Lung (tissue), 12 donors: ENCODE data around the gene FOXK1. TPM values are rescaled to one million over a fixed set of nuclear protein-coding genes. Genes with fewer than 3 reads are reported as not detected.
A peak's percentile ranks its signal among the peaks of the same experiment; 100 is the strongest.

Experiments used
- ATAC-seq: fragments of 200-7000 bp; cut with Tn5 transposase; one replicate; pipeline ENCODE4 v1.9.1; 2020; ENCODE audit warnings: moderate number of reproducible peaks; ENCODE audit not compliant: insufficient read depth, low FRiP score
- DNase-seq, 3 donors: peaks; one replicate each; pipeline ENCODE4 v3.0.0-alpha.2; 2013 to 2017
- H3K27ac ChIP-seq, 2 donors: one replicate each; pipeline ENCODE4 v1.5.1; 2013; ENCODE audit warnings: mild to moderate bottlenecking in 2 of 2, moderate library complexity in 2 of 2, control low read depth in 1 of 2, inconsistent platforms in 1 of 2, low read depth in 1 of 2, low read length in 1 of 2
- H3K27me3 ChIP-seq, 3 donors: one replicate each; pipeline ENCODE4 v1.5.1; 2013; ENCODE audit warnings: low read length in 2 of 3; ENCODE audit not compliant: control insufficient read depth in 3 of 3, insufficient read depth in 3 of 3
- H3K36me3 ChIP-seq, 4 donors: one replicate each; pipeline ENCODE4 v1.5.1; 2013; ENCODE audit warnings: low read length in 4 of 4, mild to moderate bottlenecking in 1 of 4, moderate library complexity in 1 of 4; ENCODE audit not compliant: control insufficient read depth in 4 of 4, insufficient read depth in 4 of 4
- H3K4me1 ChIP-seq, 5 donors: one replicate each; pipeline ENCODE4 v1.5.1; 2013; ENCODE audit warnings: low read length in 5 of 5, mild to moderate bottlenecking in 2 of 5, moderate library complexity in 1 of 5; ENCODE audit not compliant: control insufficient read depth in 5 of 5, insufficient read depth in 5 of 5
- H3K4me3 ChIP-seq: one replicate; pipeline ENCODE4 v1.5.1; 2013; ENCODE audit warnings: mild to moderate bottlenecking, control low read depth, moderate library complexity
- H3K9ac ChIP-seq, 2 donors: one replicate each; pipeline ENCODE4 v1.5.1; 2013; ENCODE audit warnings: low read length in 2 of 2, control low read depth in 1 of 2; ENCODE audit not compliant: insufficient read depth in 1 of 2
- H3K9me3 ChIP-seq, 4 donors: one replicate each; pipeline ENCODE4 v1.5.1; 2013; ENCODE audit warnings: low read length in 3 of 4, mild to moderate bottlenecking in 1 of 4, moderate library complexity in 1 of 4; ENCODE audit not compliant: control insufficient read depth in 4 of 4, insufficient read depth in 3 of 4
- CTCF ChIP-seq: IDR thresholded peaks from 2 replicates; pipeline ENCODE4 v1.5.1; 2012; ENCODE audit warnings: mild to moderate bottlenecking; ENCODE audit errors: control extremely low read depth, extremely low read depth
- WGBS, 2 donors: extraction: QIAGEN DNeasy Blood & Tissue Kit; methylation state at CpG; one replicate each; pipeline ENCODE4 v1.1.7; 2013; 5-methylcytosine and 5-hydroxymethylcytosine counted together
- polyA plus RNA-seq, 2 donors: library from polyadenylated mRNA; stranded (reverse); fragments of 200-250 nt; gene quantifications; one replicate each; pipeline ENCODE4 v1.2.1, GENCODE V29; 2013
- total RNA-seq, 2 donors: library from RNA; depleted of rRNA in 1 of 2; stranded (reverse); fragments of >200 nt in 1 of 2; gene quantifications; one replicate each; pipeline ENCODE4 v1.2.1, GENCODE V29; 2014 to 2021
- donor health status: control.
- donor health status: control.
- donor health status: Bipolar disorder and iron deficiency.
- donor health status: healthy.
- donor health status: DM: yes; HTN: yes; CAD: no.

FOXK1 gene
- total and polyA plus RNA-seq, 4 donors, result 6.4 to 36.2 (median 14.3) TPM

DNA sequence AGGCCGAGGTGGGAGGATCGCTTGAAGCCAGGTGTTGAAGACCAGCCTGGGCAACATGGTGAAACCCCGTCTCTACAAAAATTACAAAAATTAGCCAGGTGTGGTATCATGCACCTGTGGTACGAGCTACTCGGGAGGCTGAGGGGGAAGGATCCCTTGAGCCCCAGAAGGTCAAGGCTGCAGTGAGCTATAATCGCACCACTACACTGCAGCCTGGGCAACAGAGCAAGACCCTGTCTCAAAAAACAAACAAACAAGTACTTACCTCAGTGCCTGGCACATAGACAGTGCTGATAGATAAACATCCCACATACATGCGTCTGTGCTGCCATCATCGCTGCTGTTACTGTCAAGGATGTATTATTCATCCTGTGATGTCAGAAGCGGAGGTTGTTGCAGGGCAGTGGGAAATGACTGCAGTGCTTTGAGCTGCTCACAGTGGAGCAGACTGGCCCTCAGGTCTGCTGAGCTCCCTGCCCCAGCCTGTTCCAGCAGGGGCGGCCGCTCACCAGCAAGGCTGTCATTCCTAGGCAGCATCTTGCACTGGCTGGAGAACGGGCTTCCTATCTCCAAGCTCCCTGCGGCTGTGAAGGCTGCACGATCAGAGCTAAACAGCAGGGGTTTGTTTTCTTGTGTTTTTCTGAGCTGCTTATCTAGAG lies 18.6 kb downstream of the FOXK1 start:
- peaks cover 0 to 4% (median 0%) of the 10 kb centered on the region in 4 donors for H3K9me3 ChIP-seq
- DNase-seq (peak in 1 of 3 donors; percentile 61), ATAC-seq (peak; percentile 48)
- H3K4me1 ChIP-seq, result peaks cover 0 to 24% (median 8%) of the 10 kb centered on the region in 5 donors
- whole genome bisulfite sequencing, 2 donors, result 76 to 88% methylated on average over 14 of the region's 14 CpGs
- peaks cover 0 to 5% (median 1%) of the 10 kb centered on the region in 4 donors for H3K36me3 ChIP-seq
- H3K27ac ChIP-seq, result peak overlapping the region in 1 of 2 donors; percentile 71
- no peaks in the 10 kb centered on the region for H3K27me3 ChIP-seq
- no peak overlapping the region for H3K4me3 ChIP-seq
- TF ChIP-seq CTCF, result no peak
- H3K9ac ChIP-seq, result no peak overlapping the region

DNA sequence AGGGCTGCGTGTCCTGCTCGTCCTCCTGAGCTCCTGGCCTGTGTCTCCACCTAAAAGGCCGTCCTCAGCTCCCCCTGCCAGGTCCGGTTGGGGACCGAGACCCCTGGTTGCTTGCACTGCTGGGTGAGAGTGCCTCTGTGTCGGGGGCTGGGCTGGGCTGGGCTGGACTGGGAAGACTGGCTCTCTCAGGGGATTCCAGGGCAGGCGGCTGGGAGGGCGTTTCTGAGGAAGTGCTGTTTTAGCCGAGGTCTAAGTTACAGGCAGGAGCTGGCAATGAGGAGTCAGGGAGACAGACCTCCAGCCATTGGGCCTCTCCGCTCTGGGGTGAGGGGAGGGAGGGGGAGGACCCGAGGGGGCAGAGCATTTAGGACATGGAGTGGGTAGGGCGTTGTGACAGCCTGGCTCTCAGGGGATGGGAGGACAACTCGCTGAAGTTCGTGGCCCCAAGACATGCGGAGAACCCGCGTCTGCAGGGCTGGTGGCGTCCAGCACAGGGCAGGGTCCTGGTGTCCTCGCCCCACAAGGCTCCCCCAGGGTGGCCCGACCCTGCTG lies 20.9 kb downstream of the FOXK1 start:
- Histone ChIP-seq H3K9me3 (no peaks in the 10 kb centered on the region), H3K27me3 (no peaks in the 10 kb centered on the region), H3K27ac (no peak overlapping the region), H3K4me3 (no peak overlapping the region), H3K4me1 (peaks cover 8 to 31% (median 18%) of the 10 kb centered on the region in 5 donors), H3K9ac (no peak overlapping the region), H3K36me3 (no peaks in the 10 kb centered on the region)
- WGBS, 2 donors, result 77 to 85% methylated on average over 20 of the region's 20 CpGs
- ATAC-seq (no peak), DNase-seq (no peak)
- no peak for TF ChIP-seq CTCF

GRCh38 chr7:4703532-4703931 lies 21.4 kb downstream of the FOXK1 start:
- no peak overlapping the region for H3K4me3 ChIP-seq
- H3K36me3 ChIP-seq, result no peaks in the 10 kb centered on the region
- 91 to 97% methylated on average over 9 of the region's 9 CpGs for WGBS, 2 donors
- DNase-seq (no peak), ATAC-seq (no peak)
- no peak for TF ChIP-seq CTCF
- no peak overlapping the region for H3K27ac ChIP-seq
- no peak overlapping the region for H3K9ac ChIP-seq
- peaks cover 8 to 33% (median 18%) of the 10 kb centered on the region in 5 donors for H3K4me1 ChIP-seq
- H3K9me3 ChIP-seq, result no peaks in the 10 kb centered on the region
- no peaks in the 10 kb centered on the region for H3K27me3 ChIP-seq
